Neural cell (in vitro differentiated cells): ENCODE data around the gene ELOVL1. TPM values are rescaled to one million over a fixed set of nuclear protein-coding genes. Genes with fewer than 3 reads are reported as not detected.

ENCODE experiments used
- H2AFZ ChIP-seq: fragments of 200-600, 300-800 bp; sonication (generic), shearing (Covaris generic); 2 replicates; pipeline ENCODE4 v1.6.0; 2014; ENCODE audit warnings: low read depth, mild to moderate bottlenecking, antibody characterized with exemption, low read length, moderate library complexity
- H3F3A ChIP-seq: fragments of 200-600 bp; shearing (Covaris generic); 2 replicates; pipeline ENCODE4 v1.6.1; 2016; ENCODE audit warnings: mild to moderate bottlenecking, moderate library complexity, mixed read lengths, antibody characterized with exemption, low read length; ENCODE audit not compliant: insufficient read depth, poor library complexity, severe bottlenecking
- H3K27ac ChIP-seq: fragments of 200-600, 300-800 bp; sonication (generic), shearing (Covaris generic); 2 replicates; pipeline ENCODE4 v1.5.1; 2014; ENCODE audit warnings: mild to moderate bottlenecking, low read length, moderate library complexity
- H3K27me3 ChIP-seq: fragments of 300-800, 200-600 bp; sonication (generic), shearing (Covaris generic); 2 replicates; pipeline ENCODE4 v1.6.0; 2014; ENCODE audit warnings: mild to moderate bottlenecking, low read depth, low read length, moderate library complexity; ENCODE audit not compliant: insufficient read depth
- H3K36me3 ChIP-seq: fragments of 300-800, 200-600 bp; sonication (generic), shearing (Covaris generic); 2 replicates; pipeline ENCODE4 v1.5.1; 2014; ENCODE audit warnings: mild to moderate bottlenecking, antibody characterized with exemption, low read length, moderate library complexity; ENCODE audit not compliant: insufficient read depth
- H3K4me2 ChIP-seq: fragments of 300-800, 200-600 bp; sonication (generic), shearing (Covaris generic); 2 replicates; pipeline ENCODE4 v1.6.0; 2014; ENCODE audit warnings: mild to moderate bottlenecking, low read length
- H3K4me3 ChIP-seq: fragments of 300-800, 200-600 bp; sonication (generic), shearing (Covaris generic); 2 replicates; pipeline ENCODE4 v1.5.1; 2014; ENCODE audit warnings: mild to moderate bottlenecking, low read length, moderate library complexity
- H3K79me2 ChIP-seq: fragments of 200-600 bp; shearing (Covaris generic); replicated peaks from 2 replicates; pipeline ENCODE4 v1.6.0; 2014; ENCODE audit warnings: mild to moderate bottlenecking, low read length, moderate library complexity; ENCODE audit not compliant: insufficient read depth
- H3K9ac ChIP-seq: fragments of 300-800, 200-600 bp; sonication (generic), shearing (Covaris generic); 2 replicates; pipeline ENCODE4 v1.6.1; 2016; ENCODE audit warnings: mild to moderate bottlenecking, low read length, mixed read lengths
- H3K9me2 ChIP-seq: fragments of 200-600 bp; shearing (Covaris generic); 2 replicates; pipeline ENCODE4 v1.6.1; 2016; ENCODE audit warnings: mild to moderate bottlenecking, low read length, mixed read lengths; ENCODE audit not compliant: insufficient read depth
- H3K9me3 ChIP-seq: fragments of 200-600, 300-800 bp; sonication (generic), shearing (Covaris generic); 2 replicates; pipeline ENCODE4 v1.6.1; 2016; ENCODE audit warnings: mild to moderate bottlenecking, mixed run types, low read length, moderate library complexity, mixed read lengths
- H4K20me1 ChIP-seq: fragments of 200-600 bp; shearing (Covaris generic); 2 replicates; pipeline ENCODE4 v1.6.1; 2016; ENCODE audit warnings: mild to moderate bottlenecking, mixed run types; ENCODE audit not compliant: insufficient read depth
- CTCF ChIP-seq: fragments of 450-650 bp; IDR thresholded peaks from 2 replicates; pipeline ENCODE4 v1.5.1; 2014; ENCODE audit warnings: antibody characterized with exemption, mild to moderate bottlenecking, moderate library complexity; ENCODE audit not compliant: poor library complexity, severe bottlenecking
- POLR2AphosphoS5 ChIP-seq: IDR thresholded peaks from 2 replicates; pipeline ENCODE4 v1.6.1; 2012
- RAD21 ChIP-seq: fragments of 450-650 bp; conservative IDR thresholded peaks from 2 replicates; pipeline ENCODE4 v1.6.1; 2014; ENCODE audit warnings: antibody characterized with exemption, mild to moderate bottlenecking, moderate library complexity
- REST ChIP-seq: IDR thresholded peaks from 2 replicates; pipeline ENCODE4 v1.6.1; 2012; ENCODE audit warnings: borderline replicate concordance
- SMC3 ChIP-seq: fragments of 450-650 bp; conservative IDR thresholded peaks from 2 replicates; pipeline ENCODE4 v1.6.1; 2014; ENCODE audit warnings: antibody characterized with exemption, mild to moderate bottlenecking, moderate library complexity; ENCODE audit not compliant: poor library complexity
- TAF1 ChIP-seq: IDR thresholded peaks from 2 replicates; pipeline ENCODE4 v1.6.1; 2012; ENCODE audit warnings: low read depth
- polyA plus RNA-seq: library from polyadenylated mRNA; depleted of rRNA; stranded (reverse); fragments of >200 nt; gene quantifications from 2 replicates; pipeline ENCODE4 v1.2.3, GENCODE V29; 2014

The ELOVL1 gene
- polyA plus RNA-seq, 1 donor from 2014 or later = 12.9 TPM

GRCh38 chr1:43358121-43358745 lies 9.6 kb downstream of the ELOVL1 start:
- peak overlapping the region; percentile 98 for H2AFZ ChIP-seq
- H3F3A ChIP-seq = no peaks in the 10 kb centered on the region
- peaks cover 6% of the 10 kb centered on the region for H3K79me2 ChIP-seq
- TF ChIP-seq POLR2AphosphoS5 (no peak), SMC3 (no peak), RAD21 (peak; percentile 23), CTCF (peak; percentile 61)
- H3K9me2 ChIP-seq = no peaks in the 10 kb centered on the region
- H3K9me3 ChIP-seq = no peaks in the 10 kb centered on the region
- no peaks in the 10 kb centered on the region for H3K36me3 ChIP-seq
- peak overlapping the region; percentile 93 for H3K4me3 ChIP-seq
- H3K4me2 ChIP-seq = peak overlapping the region; percentile 100
- H3K27ac ChIP-seq = peak overlapping the region; percentile 31
- peak overlapping the region; percentile 68 for H3K9ac ChIP-seq
- H4K20me1 ChIP-seq = no peaks in the 10 kb centered on the region
- H3K27me3 ChIP-seq = no peaks in the 10 kb centered on the region

GRCh38 chr1:43357251-43357650 lies 10.6 kb downstream of the ELOVL1 start:
- Histone ChIP-seq H3K9me2 (no peaks in the 10 kb centered on the region), H3K4me3 (no peak overlapping the region), H3K27ac (no peak overlapping the region), H4K20me1 (no peaks in the 10 kb centered on the region), H3K9me3 (no peaks in the 10 kb centered on the region), H3F3A (no peaks in the 10 kb centered on the region), H3K27me3 (no peaks in the 10 kb centered on the region), H3K9ac (no peak overlapping the region), H3K79me2 (peaks cover 6% of the 10 kb centered on the region), H3K4me2 (no peak overlapping the region), H3K36me3 (no peaks in the 10 kb centered on the region), H2AFZ (no peak overlapping the region)
- TF ChIP-seq SMC3 = no peak
- TF ChIP-seq CTCF = no peak
- no peak for TF ChIP-seq REST
- TF ChIP-seq POLR2AphosphoS5 = no peak

GRCh38 chr1:43354936-43355335 lies 12.9 kb downstream of the ELOVL1 start:
- Histone ChIP-seq H3K9me2 (no peaks in the 10 kb centered on the region), H3K79me2 (peaks cover 6% of the 10 kb centered on the region), H3K27ac (no peak overlapping the region), H2AFZ (no peak overlapping the region), H3F3A (no peaks in the 10 kb centered on the region), H3K9me3 (no peaks in the 10 kb centered on the region), H3K27me3 (no peaks in the 10 kb centered on the region), H3K9ac (no peak overlapping the region), H3K4me3 (no peak overlapping the region), H3K36me3 (no peaks in the 10 kb centered on the region), H3K4me2 (no peak overlapping the region), H4K20me1 (no peaks in the 10 kb centered on the region)
- TF ChIP-seq TAF1 = no peak
